Prostate gland (tissue), 1 donor: Measurements from ENCODE around the gene AVEN.

Experiments
- POLR2A ChIP-seq: fragments of 450-650 bp; IDR thresholded peaks from one replicate; pipeline ENCODE4 v1.6.1; 2016; ENCODE audit warnings: antibody characterized with exemption, mild to moderate bottlenecking
- POLR2AphosphoS5 ChIP-seq: sonication (generic); formaldehyde crosslinking; IDR thresholded peaks from one replicate; pipeline ENCODE4 v1.6.1; 2017; ENCODE audit warnings: antibody characterized with exemption

GRCh38 chr15:34065261-34065660 is 26.3 kb upstream of the AVEN start:
- TF ChIP-seq POLR2AphosphoS5, result no peak
- no peak for TF ChIP-seq POLR2A
